Activated naive CD4-positive, alpha-beta T cell treated with anti-CD3 and anti-CD28 coated beads, Interleukin-2, amount 50 U/mL, for 16 hours (primary cell): Measurements from ENCODE around the gene MTARC2.

Experiments
- DNase-seq: peaks from one replicate; pipeline ENCODE4 v3.0.0-alpha.2; 2020

The MTARC2 gene

DNA sequence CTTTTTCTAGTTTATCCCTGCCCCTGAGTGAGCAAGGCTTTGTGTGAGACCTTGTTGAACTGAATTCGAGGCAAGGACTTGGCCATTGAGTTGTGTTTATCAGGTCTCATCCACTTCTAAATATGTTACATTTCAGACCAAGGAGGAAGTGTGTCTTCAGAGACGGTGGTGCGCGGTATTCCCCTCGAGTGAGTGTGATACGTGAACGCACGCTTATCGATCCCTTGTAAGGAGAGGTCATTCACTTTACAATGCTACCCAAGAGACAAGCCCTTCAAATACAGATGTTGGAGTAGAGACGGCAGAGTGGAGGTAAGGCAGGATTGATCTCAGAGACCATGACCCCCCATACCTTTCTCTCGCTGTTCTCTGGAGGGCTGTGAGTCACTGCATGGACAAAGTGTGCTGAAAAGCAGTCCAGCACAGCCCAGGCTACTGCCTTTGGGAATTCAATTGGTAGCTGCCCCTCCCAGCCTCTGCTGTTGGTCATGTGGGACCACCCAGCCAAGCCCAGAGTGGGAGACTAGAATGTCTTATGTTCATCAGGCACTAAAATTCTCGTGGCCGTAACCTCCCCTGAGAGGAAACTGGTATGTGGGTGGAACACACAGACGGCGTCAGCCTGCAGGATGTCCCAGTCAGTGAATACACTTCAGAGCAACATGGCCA lies 22.3 kb downstream of the MTARC2 start:
- no peak for DNase-seq

DNA sequence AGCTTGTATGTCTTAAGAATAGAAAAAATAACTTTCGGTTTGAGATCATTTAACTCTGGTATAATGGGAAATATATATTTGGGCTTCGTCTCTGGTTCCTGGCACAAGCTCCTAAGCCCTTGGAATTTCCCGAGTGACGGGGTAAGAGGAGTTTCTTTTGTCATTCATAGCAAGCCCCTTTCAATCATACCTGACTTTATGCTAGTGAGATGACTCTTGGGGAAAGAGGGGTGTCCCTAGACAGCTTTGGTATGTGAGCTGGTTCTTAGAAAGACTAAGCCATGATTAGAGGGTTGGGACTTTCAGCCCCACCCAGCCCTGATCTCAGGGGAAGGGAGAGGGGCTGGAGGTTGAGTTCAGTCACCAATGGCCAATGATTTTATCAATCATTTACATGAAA lies 24.7 kb downstream of the MTARC2 start:
- no peak for DNase-seq

DNA sequence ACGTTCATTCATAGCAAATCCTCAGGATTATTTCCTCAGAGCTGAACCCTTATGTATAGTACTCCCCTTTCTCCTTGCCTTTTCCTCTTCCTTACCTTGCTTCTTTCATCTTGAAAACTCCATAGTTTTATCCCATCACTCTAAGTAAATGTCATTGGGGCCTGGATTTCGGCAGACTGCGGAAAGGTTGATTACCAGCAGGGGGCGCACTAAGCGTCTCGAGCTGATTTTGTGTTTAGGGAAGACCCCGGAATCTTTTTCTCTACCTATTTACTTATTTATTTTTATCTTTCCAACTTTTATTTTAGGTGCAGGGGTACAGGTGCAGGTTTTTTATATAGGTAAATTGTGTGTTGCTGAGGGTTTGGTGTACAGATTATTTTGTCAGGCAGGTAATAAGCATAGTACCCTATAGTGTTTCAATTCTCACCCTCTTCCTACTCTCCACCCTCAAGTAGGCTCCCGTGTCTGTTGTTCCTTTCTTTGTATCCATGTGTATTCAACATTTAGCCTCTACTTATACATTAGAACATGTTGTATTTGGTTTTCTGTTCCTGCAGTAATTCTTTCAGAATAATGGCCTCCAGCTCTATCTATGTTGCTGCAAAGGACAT lies 27.2 kb downstream of the MTARC2 start:
- peak; percentile 24 for DNase-seq

DNA sequence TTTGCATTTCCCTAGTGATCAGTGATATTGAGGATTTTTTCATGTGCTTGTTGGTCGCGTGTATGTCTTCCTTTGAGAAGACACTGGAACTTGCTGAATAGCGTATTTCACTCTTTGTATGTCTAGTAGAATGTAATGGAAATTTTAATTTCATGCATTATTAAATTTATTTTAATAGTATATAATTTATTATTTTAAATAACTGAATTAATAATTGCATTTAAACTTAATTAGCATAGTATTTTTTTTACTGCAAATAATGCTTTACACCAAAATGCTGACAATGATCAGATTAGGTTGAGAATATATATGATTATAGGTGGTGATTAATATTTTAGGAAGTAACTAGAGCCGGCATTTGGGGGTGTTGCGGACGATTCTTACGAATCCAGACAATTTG lies 28.1 kb downstream of the MTARC2 start:
- no peak for DNase-seq

DNA sequence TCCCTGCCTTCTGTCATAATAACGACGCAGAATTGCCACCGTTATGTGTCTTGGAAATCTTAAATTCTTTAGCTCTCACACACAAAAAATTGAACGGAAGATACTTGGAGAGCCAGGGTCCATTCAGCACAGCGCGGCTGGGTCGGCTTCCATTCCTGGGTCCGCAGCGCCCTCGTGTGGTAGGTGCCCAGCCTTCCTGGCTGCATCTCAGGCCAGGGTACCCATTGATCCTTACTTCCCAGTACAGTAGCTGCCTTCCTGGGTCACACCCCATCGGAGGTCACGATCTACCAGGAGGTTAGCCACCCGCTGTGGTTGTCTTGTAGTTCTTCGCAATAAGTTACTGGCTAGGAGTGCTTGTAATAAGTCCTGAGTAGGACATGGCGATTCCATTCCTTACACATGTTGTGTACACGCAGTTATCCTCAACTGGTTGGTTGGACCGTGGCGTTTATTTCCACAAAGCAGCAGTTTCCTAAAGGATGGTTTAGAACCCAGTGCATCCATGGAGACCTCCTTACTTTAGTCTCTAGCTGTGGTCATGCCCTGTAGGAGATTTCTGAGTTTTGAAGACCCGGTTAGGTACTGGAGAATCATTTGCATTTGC lies 28.7 kb downstream of the MTARC2 start:
- DNase-seq, result peak; percentile 67

DNA sequence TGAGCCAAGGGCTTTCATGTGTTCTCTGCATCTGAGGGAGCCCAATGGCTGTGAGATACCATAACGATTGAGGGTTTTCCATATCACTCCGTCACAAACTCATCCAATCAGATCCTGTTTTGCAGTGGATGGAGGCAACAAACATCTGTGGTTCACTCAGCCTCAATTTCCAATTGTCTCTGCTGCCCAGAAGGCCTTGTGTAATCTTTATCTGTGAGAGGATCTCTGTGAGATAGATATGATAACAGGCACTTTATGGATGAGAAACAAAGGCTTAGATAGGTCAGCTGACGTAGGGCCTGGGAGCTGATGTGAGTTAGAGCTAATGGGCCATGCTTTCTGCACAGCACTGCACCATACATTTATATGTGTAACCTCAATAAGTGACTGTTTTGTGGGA lies 35.3 kb downstream of the MTARC2 start:
- no peak for DNase-seq

DNA sequence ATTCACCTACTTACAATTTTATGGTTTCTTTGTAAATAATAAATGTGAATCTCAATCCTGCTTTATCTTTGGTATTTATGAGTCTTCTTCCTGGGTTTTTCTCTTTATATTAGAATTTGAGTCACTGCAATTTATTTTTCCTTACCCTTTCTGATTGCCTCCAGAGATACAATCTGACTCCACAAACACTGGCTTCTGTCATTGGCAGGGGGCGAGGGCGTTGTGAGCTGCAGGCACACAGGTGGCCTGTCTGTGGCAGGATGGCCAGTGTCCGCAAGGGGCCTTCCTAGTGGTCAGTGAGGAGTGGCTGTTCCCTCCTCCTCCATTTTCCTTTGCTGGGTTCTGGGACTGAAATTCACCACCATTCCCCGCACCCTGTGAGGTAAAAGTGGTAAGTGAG lies 36.6 kb downstream of the MTARC2 start:
- DNase-seq, result no peak

DNA sequence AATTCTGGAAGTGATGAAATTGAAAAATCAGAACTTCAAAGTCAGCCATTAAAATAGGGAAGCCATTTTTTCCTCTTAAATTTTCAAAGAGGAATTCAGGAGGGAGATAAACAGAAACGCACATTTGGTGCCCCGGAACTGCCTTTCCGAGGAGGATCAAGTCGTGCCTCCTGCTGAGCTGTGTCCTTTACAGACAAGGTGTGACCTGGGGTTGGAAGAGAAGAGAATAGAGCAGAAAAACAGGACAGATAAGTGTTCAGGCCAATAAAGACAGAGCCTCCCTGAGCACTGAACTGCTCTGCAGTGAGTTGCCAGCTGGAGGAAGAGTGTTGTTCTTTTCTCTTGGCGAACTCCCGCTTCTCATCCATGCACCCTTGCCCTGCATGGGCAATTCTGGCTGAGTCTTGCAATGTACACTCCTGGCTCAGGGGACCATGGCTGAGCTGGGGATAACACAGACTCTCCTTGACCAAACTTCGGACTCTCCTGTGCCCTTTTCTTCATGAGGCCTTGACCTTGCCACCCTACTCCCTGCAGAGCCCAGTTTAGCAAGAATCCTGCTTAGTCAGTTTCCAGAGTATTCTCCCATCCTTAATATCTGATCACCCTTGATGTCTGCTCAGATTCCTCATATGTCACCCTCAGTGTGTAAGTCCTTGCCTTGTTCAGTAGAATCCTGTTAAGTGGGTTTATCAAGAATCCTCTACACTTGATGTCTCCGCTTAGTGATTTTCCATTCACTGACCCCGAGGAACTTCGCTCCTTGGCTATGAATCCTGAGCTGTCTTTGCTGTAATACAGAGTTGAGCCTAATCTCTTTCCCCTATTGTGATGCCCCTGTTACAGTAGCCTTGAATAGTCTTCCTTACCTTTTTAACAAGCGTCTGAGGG lies 37.3 kb downstream of the MTARC2 start:
- DNase-seq, result no peak

DNA sequence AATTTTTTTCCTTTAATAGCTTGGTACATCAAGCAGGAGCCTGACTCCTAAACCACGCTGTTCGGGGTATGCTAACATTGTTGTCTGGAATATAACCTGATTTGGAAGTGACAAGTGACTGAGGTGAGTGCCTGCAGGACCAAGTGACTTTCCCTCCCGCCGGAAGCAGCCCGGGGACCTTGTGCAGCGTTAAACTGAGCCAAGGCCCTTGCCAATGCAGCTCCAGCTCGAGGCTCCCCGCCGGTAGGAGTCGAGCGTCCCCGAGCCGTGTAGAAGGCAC lies 37.9 kb downstream of the MTARC2 start:
- DNase-seq, result no peak

DNA sequence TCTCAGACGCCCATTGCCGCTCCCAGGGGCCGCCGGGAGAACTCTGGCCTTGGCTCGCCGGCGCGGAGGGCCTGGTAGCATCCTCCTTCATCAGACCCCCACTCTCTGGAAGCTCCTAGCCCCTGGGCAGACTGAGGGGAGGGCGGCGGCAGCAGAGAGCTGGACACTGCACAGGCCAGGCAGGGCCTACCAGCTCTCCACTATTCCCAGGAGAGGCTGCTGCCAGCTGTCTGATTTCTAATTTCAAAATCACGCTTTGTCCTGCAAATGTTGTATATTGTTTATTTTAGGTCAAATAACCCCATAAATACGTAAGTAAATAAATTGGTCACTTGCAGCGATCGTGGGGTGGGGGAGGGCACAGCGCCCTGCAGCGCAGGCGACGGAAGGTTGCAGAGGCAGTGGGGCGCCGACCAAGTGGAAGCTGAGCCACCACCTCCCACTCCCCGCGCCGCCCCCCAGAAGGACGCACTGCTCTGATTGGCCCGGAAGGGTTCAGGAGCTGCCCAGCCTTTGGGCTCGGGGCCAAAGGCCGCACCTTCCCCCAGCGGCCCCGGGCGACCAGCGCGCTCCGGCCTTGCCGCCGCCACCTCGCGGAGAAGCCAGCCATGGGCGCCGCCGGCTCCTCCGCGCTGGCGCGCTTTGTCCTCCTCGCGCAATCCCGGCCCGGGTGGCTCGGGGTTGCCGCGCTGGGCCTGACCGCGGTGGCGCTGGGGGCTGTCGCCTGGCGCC lies 38.4 kb downstream of the MTARC2 start, which contains the start of gene MTARC1:
TSS of gene MTARC1 (plus strand) at position 577 of the 732 bp plus-strand sequence. CDS start at position 609, 32 bp downstream.
- DNase-seq, result no peak

DNA sequence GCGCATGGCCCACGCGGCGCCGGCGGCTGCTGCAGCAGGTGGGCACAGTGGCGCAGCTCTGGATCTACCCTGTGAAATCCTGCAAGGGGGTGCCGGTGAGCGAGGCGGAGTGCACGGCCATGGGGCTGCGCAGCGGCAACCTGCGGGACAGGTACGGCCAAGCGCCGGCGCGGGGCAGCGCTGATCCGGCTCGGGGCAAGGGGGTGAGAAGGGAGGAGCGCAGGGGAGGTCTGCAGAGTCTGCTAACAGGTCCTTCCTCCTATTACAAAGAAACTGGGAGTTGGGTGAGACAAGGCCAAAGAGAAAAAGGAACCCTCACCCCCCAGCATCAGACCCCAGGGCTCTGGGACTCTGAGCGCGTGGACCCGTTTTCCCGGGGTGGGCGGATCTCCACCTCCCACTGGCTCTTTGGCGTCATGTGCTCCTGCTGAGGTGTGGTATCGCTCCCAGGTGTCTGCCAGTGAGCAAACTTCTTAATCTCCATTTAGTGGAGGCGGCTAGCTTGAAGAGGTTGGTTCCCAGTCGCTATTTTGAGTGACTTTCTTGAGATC lies 39.0 kb downstream of the MTARC2 start:
- DNase-seq, result no peak

DNA sequence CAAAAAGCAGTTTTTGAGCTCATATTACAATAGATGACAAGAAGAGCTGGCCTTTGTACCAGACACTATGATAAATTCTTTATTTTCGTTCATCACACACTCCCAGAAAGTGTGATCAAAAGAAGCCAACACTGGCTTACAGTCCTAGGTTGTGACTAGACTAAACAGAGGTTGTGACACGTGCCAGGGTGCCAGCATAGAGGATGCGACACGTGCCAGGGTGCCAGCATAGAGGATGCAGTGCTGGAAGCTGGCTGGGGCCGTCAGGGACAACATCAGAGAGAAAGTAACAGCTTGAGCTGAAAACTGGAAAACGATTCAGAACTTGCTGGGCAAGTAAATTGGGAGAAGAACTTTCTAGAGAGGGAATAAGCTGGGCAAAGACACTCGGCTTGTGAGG lies 40.8 kb downstream of the MTARC2 start:
- no peak for DNase-seq

DNA sequence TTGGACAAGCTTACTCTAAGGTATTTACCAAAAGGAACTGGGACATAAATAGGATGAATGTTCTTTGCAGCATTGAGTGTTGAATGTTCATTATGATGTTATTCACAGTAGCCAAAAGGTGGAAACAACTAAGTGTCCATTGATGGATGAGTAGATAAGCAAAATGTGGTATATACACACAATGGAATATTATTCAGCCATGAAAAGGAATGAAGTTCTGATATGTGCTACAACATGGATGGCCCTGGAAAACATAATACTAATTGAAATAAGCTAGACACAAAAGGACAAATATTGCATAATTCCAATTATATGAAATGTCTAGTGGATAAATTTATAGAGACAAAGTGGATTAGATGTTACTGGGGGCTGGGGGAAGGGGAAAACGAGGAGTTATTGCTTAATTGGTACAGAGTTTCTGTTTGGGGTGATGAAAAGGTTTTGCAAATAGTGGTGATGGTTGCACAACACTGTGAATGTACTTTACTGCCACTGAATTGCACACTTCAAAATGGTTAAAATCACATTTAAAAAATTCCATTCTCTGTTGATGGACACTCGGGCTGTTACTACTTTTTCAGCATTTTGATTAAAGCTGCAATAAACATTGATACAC lies 41.5 kb downstream of the MTARC2 start:
- no peak for DNase-seq

DNA sequence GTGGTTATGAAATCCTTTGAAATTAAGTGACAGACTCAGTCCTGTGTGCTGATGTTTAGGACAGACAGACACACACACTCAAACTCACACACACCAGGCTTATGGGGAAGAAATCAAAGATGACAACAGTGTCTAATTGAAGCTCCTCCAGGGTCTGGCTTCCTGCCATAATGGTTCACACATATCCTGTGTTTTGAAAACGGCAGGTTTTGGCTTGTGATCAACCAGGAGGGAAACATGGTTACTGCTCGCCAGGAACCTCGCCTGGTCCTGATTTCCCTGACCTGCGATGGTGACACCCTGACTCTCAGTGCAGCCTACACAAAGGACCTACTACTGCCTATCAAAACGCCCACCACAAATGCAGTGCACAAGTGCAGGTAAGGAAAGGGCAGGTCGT lies 43.2 kb downstream of the MTARC2 start:
- no peak for DNase-seq

DNA sequence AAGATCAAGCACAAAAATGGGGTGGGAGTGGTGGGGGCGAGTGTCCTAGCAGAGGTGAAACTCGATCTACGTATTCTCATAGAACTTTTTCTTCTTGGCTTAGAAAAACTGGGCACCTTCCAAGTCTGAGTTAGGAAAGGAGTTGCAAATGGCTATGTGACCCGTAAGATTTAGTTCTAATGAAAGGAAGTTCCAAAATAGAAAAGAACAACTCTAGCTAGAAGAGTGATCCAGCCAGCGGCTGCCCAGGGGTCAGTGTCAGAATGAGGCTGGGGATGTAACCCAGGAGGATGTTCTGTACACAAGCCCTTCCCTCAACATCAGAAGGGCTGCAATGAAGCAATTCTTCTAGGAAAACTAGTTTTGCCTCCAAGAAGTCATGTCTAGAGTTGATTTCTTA lies 43.8 kb downstream of the MTARC2 start:
- DNase-seq, result no peak

DNA sequence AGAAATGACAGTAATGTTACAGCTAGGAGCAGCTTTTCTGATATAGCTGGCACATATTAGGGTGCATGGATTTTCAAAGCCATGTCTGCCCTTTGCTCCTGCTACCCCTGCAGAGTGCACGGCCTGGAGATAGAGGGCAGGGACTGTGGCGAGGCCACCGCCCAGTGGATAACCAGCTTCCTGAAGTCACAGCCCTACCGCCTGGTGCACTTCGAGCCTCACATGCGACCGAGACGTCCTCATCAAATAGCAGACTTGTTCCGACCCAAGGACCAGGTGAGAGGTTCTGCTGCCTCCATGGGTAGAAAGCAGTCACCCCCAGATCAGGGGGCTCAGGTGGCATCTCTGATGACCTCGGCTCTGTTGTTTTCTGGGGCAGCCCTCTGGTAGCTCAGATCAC lies 48.4 kb downstream of the MTARC2 start:
- DNase-seq, result no peak

DNA sequence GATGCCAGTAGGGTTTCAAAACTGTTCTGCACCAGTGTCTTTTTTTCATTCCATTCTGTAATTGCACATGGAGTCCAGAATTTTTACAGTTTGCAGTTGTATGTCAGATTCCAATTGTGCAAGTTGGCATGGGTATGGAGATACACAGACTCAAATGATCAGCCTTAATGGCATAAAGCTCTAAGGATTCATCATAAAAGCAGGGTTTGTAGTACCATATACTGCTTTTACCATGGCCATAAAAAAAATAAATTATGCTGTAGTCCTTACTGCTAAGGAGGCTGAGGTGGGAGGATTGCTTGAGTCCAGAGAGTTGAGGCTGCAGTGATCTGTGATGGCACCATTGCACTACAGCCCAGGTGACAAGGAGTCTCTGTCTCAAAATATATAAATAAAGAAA lies 48.9 kb downstream of the MTARC2 start:
- DNase-seq, result no peak

DNA sequence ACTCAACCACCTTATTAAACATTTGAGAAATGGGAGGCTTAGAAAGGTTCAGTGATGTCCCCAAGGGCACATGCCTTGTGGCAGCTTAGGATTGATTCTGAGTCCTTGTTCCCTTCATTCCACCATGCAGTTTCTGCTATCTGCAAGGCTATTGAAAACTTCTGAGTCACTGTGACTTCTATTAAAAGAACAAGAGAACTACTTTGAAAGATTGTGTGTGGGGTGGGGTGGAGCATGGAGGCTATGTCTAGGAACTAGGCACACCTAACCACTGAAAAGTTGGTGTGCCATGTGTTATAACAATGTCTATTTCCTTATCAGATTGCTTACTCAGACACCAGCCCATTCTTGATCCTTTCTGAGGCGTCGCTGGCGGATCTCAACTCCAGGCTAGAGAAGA lies 49.4 kb downstream of the MTARC2 start:
- DNase-seq, result no peak

DNA sequence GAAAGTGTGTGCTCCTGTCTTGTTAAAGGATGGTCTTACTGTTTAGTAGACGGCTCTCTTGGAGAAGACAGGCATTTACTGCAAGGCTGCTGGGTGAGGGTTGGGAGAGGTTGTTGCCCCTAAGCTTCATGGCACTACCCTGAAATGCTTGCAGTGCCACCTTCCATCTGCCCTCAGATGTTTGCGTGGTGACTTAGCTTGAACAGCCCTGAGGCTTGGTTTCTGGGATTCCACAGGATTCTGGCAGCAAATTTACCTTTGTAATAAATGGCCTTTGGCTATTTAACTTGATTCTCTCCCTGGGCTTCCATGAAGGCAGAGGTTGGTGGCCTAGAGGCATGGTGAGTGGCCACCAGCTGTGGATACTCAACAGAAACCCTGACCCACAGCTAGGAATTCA lies 50.2 kb downstream of the MTARC2 start:
- DNase-seq, result no peak

DNA sequence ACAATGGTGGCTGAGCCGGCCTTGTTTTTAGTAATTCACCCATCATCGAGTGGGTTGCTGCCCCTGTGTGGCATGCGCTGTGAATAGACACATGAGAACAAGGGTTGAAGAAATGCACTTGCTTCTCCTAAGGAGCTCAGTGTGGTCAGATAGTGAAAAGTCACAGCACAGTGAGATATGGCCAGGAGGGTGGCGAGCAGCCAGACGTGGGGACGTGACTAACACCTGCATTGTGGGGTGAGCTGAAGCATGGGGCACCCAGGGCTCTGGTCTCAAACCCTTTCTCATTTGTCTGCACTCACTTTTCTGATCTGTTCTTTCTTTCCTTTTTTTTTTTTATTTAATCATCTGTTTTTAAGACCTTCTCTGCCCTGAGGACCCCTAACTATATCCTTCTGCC lies 52.1 kb downstream of the MTARC2 start:
- DNase-seq, result no peak

DNA sequence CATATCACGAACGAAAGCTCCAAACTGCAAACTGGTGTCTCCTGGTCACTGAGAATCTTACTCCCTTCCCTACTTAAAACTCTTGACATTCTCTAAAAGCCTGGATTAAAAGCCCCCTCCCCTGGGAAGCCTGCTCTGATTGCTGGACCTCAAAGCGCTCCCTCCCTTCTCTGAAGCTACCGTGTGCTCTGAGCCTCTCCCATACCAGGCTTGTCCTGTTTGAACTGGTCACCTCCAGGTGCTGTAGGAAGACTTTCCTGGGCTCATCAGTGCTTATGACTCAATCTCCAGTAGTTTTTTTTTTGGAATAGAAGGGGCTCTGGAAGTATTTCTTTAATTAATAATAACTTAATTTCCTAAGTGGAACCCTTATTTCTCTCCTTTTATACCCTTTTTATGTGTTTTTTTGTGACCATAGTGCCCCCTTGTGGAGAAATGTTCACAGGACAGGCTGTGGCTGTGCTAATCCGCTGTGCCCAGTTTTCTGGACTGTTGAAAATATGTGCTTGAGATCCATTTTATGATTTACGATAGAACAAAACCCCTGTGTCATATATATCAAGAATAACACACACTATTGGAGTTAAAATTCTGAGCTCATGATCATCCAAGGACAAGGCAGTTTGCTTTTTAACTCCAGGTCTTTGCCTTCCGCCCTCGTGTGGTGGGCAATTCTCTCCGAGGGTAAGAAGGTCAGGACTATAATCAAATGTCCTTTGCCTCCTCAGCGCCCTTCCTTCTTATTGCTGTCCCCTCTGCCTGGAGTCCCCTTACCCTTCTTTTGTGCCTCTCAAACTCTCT lies 55.5 kb downstream of the MTARC2 start:
- no peak for DNase-seq
